Adipocyte (in vitro differentiated cells): ENCODE data around the gene TM6SF1.
"Not testable (repeated sequence)": the region's sequence is repeated elsewhere in the genome, so short reads cannot be mapped to it uniquely, and the experiment has no call there.

Experiments used
- DNase-seq: peaks from one replicate; pipeline ENCODE4 v3.0.0-alpha.2; 2015; ENCODE audit warnings: low read depth
- H3K27me3 ChIP-seq: replicated peaks from 2 replicates; pipeline ENCODE4 v1.7.0; 2013; ENCODE audit warnings: mild to moderate bottlenecking, low read length, moderate library complexity; ENCODE audit not compliant: control insufficient read depth, insufficient read depth
- H3K36me3 ChIP-seq: 2 replicates; pipeline ENCODE4 v1.7.0; 2013; ENCODE audit warnings: low read length, mild to moderate bottlenecking, moderate library complexity; ENCODE audit not compliant: control insufficient read depth, insufficient read depth, severe bottlenecking
- H3K4me1 ChIP-seq: 2 replicates; pipeline ENCODE4 v1.7.0; 2013; ENCODE audit warnings: mild to moderate bottlenecking, low read length, moderate library complexity; ENCODE audit not compliant: control insufficient read depth, insufficient read depth
- H3K4me3 ChIP-seq: 2 replicates; pipeline ENCODE4 v1.7.0; 2013; ENCODE audit warnings: mild to moderate bottlenecking, low read length, moderate library complexity
- H3K9ac ChIP-seq: 2 replicates; pipeline ENCODE4 v1.7.0; 2013; ENCODE audit warnings: mild to moderate bottlenecking, low read length, moderate library complexity
- H3K9me3 ChIP-seq: 2 replicates; pipeline ENCODE4 v1.7.0; 2013; ENCODE audit warnings: mild to moderate bottlenecking, low read length, moderate library complexity; ENCODE audit not compliant: control insufficient read depth

TM6SF1 gene

DNA sequence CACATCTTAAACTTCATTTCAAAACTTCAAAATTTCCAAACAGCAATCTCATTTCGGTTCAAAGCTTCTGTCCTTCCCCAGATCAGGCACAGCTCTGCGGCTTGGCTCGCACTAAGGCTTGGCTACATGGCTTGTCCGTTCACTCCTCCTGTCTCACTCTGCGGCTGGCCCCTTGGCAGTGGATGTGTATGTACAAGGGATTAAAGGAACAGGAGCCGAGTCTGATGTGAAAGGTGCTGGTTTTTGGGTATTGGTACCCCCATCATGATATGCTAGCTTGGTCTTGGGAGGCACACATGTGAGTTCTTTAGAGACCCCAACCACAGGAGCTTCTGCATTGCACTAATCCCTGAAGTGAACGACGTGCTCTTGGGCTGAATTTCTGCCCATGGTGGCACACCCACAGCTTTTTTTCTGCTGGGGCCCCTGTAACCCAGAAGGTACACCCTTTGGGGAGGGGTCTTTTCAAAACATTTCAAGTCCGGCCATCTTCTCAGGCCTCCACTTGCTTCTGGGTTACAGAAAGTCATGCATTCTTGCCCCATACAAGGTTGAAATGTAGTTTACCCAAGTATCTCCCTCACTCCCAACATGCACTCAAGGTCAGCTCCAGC is 12.6 kb downstream of the TM6SF1 start:
- H3K9ac ChIP-seq = no peak overlapping the region
- no peaks in the 10 kb centered on the region for H3K9me3 ChIP-seq
- H3K4me1 ChIP-seq = no peaks in the 10 kb centered on the region
- H3K27me3 ChIP-seq = no peaks in the 10 kb centered on the region
- no peak for DNase-seq
- no peaks in the 10 kb centered on the region for H3K36me3 ChIP-seq
- no peak overlapping the region for H3K4me3 ChIP-seq

DNA sequence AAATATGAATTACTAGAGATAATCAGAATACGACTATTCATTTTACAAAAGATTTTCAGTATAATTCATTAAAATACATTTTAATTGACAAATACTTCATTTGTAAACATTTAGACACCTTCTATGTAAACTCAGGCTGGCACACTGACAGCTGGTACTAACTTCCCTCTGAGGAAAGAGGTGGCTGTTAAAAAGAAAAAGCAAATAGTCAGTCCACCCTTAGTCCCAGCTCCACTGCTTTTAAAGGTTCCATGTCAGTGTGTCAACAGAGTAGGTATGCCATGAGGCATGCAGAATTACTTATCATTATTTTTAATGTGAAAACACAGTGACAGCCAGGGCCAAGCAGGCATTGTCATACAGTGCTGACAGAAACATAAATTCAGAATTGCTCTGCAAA is 16.1 kb downstream of the TM6SF1 start:
- Histone ChIP-seq H3K9me3 (no peaks in the 10 kb centered on the region), H3K4me3 (no peak overlapping the region), H3K4me1 (no peaks in the 10 kb centered on the region), H3K27me3 (no peaks in the 10 kb centered on the region), H3K9ac (no peak overlapping the region), H3K36me3 (no peaks in the 10 kb centered on the region)
- no peak for DNase-seq

DNA sequence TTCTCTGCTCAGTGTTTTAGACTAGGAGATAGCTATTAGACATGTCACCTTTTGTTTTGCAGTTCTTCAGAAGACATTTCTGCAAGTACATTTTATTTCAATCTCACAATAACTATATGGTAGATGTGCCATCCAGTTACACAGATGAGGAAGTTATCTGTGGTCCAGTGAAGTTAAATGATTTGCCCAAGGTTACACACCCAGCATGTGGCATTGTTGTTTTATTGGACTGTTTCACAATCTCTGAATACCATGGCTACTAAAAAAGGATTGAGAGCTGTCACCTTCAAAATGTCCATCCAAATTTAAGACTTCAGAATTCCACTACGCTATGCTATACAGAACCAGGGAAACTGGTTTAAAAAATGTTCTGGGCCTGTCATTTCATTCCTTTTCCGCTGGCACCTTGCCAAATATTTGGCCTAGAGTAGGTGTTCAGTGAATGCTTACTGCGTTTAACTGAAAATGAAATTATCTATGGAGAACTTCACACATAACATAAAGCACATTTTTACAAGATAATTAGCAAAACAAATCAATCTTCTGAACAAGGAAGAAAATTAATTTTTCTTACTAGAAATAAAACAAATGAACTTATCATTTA is 20.2 kb downstream of the TM6SF1 start:
- Histone ChIP-seq H3K4me3 (no peak overlapping the region), H3K27me3 (no peaks in the 10 kb centered on the region), H3K36me3 (peaks cover 8% of the 10 kb centered on the region), H3K4me1 (no peaks in the 10 kb centered on the region), H3K9ac (no peak overlapping the region), H3K9me3 (no peaks in the 10 kb centered on the region)
- DNase-seq = peak; percentile 9

DNA sequence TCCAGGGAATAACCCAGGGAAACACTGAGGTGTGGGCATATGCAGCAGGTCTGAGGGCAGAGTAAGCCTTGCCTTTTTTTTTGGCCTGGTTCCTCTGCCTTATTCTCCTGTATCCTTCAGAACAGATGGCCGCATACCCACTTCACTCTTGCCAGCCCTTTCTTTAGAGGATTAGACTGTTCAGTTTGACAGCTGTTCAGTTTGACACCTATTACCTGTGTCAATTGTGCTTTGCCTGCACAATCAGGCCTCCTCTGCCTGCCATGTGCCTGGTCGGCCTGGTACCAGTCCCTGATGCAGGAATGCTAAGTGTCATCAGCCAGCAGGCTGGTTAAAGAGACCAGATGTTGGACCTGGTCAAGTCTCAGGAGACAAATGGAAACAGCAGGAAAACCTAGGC is 22.3 kb downstream of the TM6SF1 start:
- no peak for DNase-seq
- H3K36me3 ChIP-seq = peaks cover 8% of the 10 kb centered on the region
- no peaks in the 10 kb centered on the region for H3K4me1 ChIP-seq
- no peak overlapping the region for H3K9ac ChIP-seq
- H3K4me3 ChIP-seq = no peak overlapping the region
- H3K9me3 ChIP-seq = no peaks in the 10 kb centered on the region
- no peaks in the 10 kb centered on the region for H3K27me3 ChIP-seq

DNA sequence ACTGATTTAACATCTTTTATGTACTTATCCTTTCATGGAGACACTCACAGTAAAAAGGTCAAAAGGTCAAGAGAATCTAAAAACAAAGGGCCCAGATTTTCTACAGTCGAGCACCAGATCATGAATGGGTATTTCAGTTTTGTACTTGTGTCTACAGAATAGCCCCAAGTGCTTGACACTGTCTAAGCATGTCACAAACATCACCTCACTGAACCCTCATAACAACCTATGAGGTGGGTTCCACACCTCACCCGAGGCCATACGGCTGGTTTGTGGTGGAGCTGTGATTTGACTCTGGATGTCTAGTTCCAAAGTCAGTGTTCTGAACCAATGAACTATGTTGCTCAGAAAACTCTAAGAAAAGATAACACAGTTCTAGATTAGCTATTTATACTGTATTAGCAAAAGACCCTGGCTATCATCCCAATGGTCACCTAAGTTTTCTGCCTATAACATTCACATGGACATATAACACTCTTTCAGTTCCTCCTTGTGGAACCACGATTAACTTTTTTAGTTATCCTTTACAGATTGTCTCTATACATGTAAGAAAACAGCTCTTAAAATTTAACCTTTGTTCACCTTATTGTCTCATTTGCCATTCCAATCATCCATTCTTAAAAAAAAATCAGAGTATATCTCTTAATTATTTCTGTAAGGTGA is 25.5 kb downstream of the TM6SF1 start:
- no peak for DNase-seq
- Histone ChIP-seq H3K4me1 (no peaks in the 10 kb centered on the region), H3K9me3 (no peaks in the 10 kb centered on the region), H3K36me3 (peaks cover 11% of the 10 kb centered on the region), H3K27me3 (no peaks in the 10 kb centered on the region), H3K4me3 (no peak overlapping the region), H3K9ac (no peak overlapping the region)

DNA sequence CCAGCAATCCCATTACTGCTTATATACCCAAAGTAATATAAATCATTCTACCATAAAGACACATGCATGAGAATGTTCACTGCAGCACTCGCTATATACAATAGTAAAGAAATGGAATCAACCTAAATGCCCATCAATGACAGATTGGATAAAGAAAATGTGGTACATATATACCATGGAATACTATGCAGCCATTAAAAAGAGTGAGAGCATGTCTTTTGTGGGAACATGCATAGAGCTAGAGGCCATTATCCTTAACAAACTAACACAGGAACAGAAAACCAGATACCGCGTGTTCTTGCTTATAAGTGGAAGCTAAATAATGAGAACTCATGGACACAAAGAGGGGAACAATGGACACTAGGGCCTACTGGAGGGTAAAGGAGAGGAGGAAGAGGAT is 34.7 kb downstream of the TM6SF1 start:
- H3K27me3 ChIP-seq, H3K9ac ChIP-seq, H3K4me1 ChIP-seq, DNase-seq, H3K4me3 ChIP-seq, H3K9me3 ChIP-seq: not testable (repeated sequence)
- H3K36me3 ChIP-seq = peaks cover 24% of the 10 kb centered on the region

DNA sequence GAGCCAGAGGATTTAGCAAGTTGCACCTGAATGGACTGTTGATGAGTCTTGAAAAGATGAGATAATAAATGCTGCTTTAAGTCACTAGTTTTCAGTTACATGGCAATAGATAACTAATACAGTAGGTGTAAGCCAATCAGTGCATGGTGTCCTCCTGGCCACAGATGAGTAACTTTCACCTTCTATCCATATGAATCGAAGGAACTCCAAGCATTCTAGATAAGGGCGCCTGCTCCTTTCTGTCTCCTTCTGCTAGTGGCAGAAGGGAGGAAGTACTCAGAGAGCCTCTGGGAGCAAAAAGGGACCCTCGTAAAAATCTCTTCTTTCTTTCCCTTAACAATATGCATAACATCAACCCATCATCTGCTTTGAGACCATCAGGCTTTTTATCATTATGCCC is 37.3 kb downstream of the TM6SF1 start:
- H3K4me1 ChIP-seq = no peaks in the 10 kb centered on the region
- H3K9me3 ChIP-seq = no peaks in the 10 kb centered on the region
- no peak overlapping the region for H3K4me3 ChIP-seq
- H3K36me3 ChIP-seq = peaks cover 25% of the 10 kb centered on the region
- no peak for DNase-seq
- no peak overlapping the region for H3K9ac ChIP-seq
- no peaks in the 10 kb centered on the region for H3K27me3 ChIP-seq

DNA sequence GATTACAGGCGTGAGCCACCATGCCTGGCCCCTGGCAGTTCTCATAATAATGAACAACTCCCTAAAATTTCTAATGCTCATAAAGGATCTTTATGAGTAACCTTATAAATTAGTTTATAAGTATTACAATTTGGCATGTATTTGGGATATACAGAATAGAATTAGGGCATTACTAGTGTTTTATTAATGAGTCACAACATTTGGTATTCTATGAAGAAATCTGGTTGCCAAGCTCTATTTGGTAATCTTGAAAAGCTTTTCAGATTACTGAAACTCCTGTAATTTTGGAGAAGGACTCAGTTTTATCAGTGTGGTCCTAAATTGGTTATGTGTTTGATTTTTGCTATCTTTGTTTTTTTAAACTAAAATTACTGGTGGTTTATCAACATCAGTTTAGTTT is 45.8 kb downstream of the TM6SF1 start:
- Histone ChIP-seq H3K9me3 (no peaks in the 10 kb centered on the region), H3K9ac (no peak overlapping the region), H3K36me3 (peaks cover 23% of the 10 kb centered on the region), H3K4me3 (no peak overlapping the region), H3K4me1 (peaks cover 5% of the 10 kb centered on the region), H3K27me3 (no peaks in the 10 kb centered on the region)
- no peak for DNase-seq

DNA sequence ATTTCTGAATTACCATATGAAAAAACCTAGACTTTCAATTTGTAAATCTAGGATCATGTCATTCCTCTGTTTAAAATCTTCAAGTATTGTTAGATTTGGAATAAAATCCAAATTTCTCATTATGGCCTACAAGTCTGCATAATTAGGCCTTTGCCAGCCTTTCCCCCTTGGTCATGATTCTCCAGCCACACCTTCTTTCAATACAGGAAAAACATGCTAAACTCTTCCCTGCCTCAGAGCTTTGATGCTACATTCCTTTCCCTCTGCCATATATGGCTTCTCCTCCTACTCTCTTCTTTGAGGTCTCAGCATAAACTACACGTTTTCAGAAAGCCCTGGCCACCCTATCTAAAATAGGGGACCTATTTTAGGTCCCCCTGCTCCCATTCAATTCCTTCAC is 48.5 kb downstream of the TM6SF1 start:
- DNase-seq = no peak
- Histone ChIP-seq H3K4me1 (peaks cover 5% of the 10 kb centered on the region), H3K36me3 (peaks cover 4% of the 10 kb centered on the region), H3K27me3 (no peaks in the 10 kb centered on the region), H3K4me3 (no peak overlapping the region), H3K9ac (no peak overlapping the region), H3K9me3 (no peaks in the 10 kb centered on the region)

DNA sequence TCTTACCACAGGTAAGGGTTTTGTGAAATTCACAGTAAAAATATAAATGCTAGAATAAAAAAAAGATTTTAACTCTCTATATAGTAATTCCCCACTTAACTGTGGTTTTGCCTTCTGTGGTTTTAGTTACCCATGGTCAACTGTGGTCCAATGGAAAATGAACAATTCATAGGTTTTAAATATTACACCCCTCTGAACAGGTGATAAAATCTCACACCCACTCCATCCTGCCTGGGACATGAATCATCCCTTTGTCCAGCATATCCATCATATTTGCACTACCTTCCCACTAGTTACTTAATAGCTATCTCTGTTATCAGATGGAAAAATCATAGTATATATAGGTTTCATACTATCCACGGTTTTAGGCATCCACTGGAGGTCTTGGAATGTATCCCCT is 50.9 kb downstream of the TM6SF1 start:
- H3K36me3 ChIP-seq = no peaks in the 10 kb centered on the region
- no peak overlapping the region for H3K4me3 ChIP-seq
- peaks cover 4% of the 10 kb centered on the region for H3K4me1 ChIP-seq
- no peak overlapping the region for H3K9ac ChIP-seq
- no peak for DNase-seq
- H3K27me3 ChIP-seq = no peaks in the 10 kb centered on the region
- H3K9me3 ChIP-seq = no peaks in the 10 kb centered on the region

DNA sequence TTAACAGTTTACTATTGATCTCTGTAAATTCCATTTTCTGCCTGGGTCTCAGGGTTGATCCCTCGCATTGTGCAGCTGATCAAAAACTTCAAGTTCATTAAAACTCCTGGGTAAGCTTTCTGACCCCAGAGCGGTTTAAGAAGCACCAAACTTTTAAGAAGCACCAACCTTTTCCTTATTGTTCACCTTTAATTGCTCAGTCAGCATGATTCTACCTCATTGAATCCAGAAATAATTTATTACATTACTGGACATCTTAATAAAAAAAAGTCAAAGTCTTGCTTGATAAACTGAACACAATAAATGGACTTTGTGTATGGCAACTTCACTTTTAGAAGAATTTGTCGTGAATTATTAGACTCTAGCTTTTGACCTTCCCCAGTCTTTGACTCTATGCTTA is 53.3 kb downstream of the TM6SF1 start:
- no peak overlapping the region for H3K4me3 ChIP-seq
- H3K36me3 ChIP-seq = no peaks in the 10 kb centered on the region
- no peaks in the 10 kb centered on the region for H3K4me1 ChIP-seq
- H3K9me3 ChIP-seq = no peaks in the 10 kb centered on the region
- no peak for DNase-seq
- H3K9ac ChIP-seq = no peak overlapping the region
- H3K27me3 ChIP-seq = no peaks in the 10 kb centered on the region
